ENCODE measurements around the gene IGFBP4.

DNA sequence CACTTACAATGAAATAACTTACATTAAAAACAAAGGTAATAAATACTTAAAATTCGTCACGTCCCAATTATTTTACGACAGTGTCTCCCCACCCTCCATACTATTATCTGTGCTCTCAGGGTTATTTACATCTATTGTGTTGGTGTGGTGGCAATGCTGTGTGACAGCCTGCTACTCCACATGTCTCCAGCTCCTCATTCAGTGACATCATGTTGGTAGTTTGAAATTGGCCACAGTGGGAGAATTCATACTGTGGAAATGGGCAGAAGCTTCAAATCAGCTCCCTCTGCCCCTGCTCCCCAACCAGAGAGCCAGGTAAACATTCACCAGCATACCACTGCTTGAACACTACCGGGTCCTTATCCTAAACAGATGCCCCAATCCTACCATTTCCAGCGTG lies 51.9 kb downstream of the IGFBP4 start:
- no peak for TF ChIP-seq CTCF (IDR thresholded peaks at IDR 0.05)
- no peak for TF ChIP-seq POLR2A (IDR thresholded peaks at IDR 0.05)

Data from vagina (tissue), 2 donors.